Trophoblast cell (in vitro differentiated cells and primary cell): ENCODE results near the gene ZNF516.

Experiments
- DNase-seq, 2 donors: peaks; one replicate each; pipeline ENCODE4 v3.0.0-alpha.2; 2016
- H2AFZ ChIP-seq: 2 replicates; pipeline ENCODE4 v1.6.1; 2013; ENCODE audit warnings: low read length, moderate library complexity, mild to moderate bottlenecking; ENCODE audit not compliant: insufficient read depth, poor library complexity
- H2AK5ac ChIP-seq: 2 replicates; pipeline ENCODE4 v1.6.1; 2013; ENCODE audit warnings: mild to moderate bottlenecking, low read length
- H2BK120ac ChIP-seq: 2 replicates; pipeline ENCODE4 v1.6.1; 2013; ENCODE audit warnings: low read length, mild to moderate bottlenecking, moderate library complexity; ENCODE audit not compliant: insufficient read depth, poor library complexity
- H2BK12ac ChIP-seq: 2 replicates; pipeline ENCODE4 v1.6.1; 2013; ENCODE audit warnings: mild to moderate bottlenecking, low read length, moderate library complexity
- H2BK5ac ChIP-seq: 2 replicates; pipeline ENCODE4 v1.6.1; 2013; ENCODE audit warnings: low read length, low read depth, moderate library complexity, mild to moderate bottlenecking; ENCODE audit not compliant: poor library complexity
- H3K14ac ChIP-seq: 2 replicates; pipeline ENCODE4 v1.6.1; 2013; ENCODE audit warnings: mild to moderate bottlenecking, low read length
- H3K18ac ChIP-seq: 2 replicates; pipeline ENCODE4 v1.6.1; 2013; ENCODE audit warnings: mild to moderate bottlenecking, low read length
- H3K23ac ChIP-seq: 2 replicates; pipeline ENCODE4 v1.6.1; 2013; ENCODE audit warnings: low read length
- H3K27ac ChIP-seq: 2 replicates; pipeline ENCODE4 v1.5.1; 2013; ENCODE audit warnings: low read depth, mild to moderate bottlenecking, inconsistent platforms, low read length, moderate library complexity
- H3K27me3 ChIP-seq: 2 replicates; pipeline ENCODE4 v1.6.1; 2013; ENCODE audit warnings: inconsistent platforms, mild to moderate bottlenecking, low read length, moderate library complexity; ENCODE audit not compliant: insufficient read depth
- H3K36me3 ChIP-seq, 2 experiments: 1 replicate in 1 of 2; 2 replicates in 1 of 2; pipeline ENCODE4 v1.6.1; 2013; ENCODE audit warnings: low read length in 2 of 2, mild to moderate bottlenecking in 2 of 2, moderate library complexity in 1 of 2; ENCODE audit not compliant: insufficient read depth in 2 of 2, control insufficient read depth in 1 of 2
- H3K4ac ChIP-seq: 2 replicates; pipeline ENCODE4 v1.6.1; 2013; ENCODE audit warnings: low read depth, mild to moderate bottlenecking, low read length, moderate library complexity
- H3K4me1 ChIP-seq, 2 experiments: 1 replicate in 1 of 2; 2 replicates in 1 of 2; pipeline ENCODE4 v1.6.1; 2013; ENCODE audit warnings: low read length in 2 of 2, mild to moderate bottlenecking in 2 of 2, moderate library complexity in 1 of 2; ENCODE audit not compliant: insufficient read depth in 2 of 2, control insufficient read depth in 1 of 2
- H3K4me2 ChIP-seq: 2 replicates; pipeline ENCODE4 v1.6.1; 2013; ENCODE audit warnings: inconsistent platforms, mild to moderate bottlenecking, low read length, moderate library complexity
- H3K4me3 ChIP-seq: 2 replicates; pipeline ENCODE4 v1.5.1; 2013; ENCODE audit warnings: mild to moderate bottlenecking, low read depth, low read length, inconsistent platforms
- H3K79me1 ChIP-seq: one replicate; pipeline ENCODE4 v1.6.1; 2013; ENCODE audit warnings: low read length
- H3K79me2 ChIP-seq: 2 replicates; pipeline ENCODE4 v1.6.1; 2013; ENCODE audit warnings: low read length, mild to moderate bottlenecking; ENCODE audit not compliant: control insufficient read depth, insufficient read depth, poor library complexity
- H3K9ac ChIP-seq: 2 replicates; pipeline ENCODE4 v1.6.1; 2013; ENCODE audit warnings: mild to moderate bottlenecking, low read length
- H3K9me3 ChIP-seq: 2 replicates; pipeline ENCODE4 v1.6.1; 2013; ENCODE audit warnings: low read depth, mild to moderate bottlenecking, control low read depth, inconsistent platforms, low read length; ENCODE audit not compliant: insufficient read depth
- H4K12ac ChIP-seq: 2 replicates; pipeline ENCODE4 v1.6.1; 2013; ENCODE audit warnings: low read depth, mild to moderate bottlenecking, low read length, moderate library complexity
- H4K8ac ChIP-seq: 2 replicates; pipeline ENCODE4 v1.6.1; 2013; ENCODE audit warnings: low read depth, mild to moderate bottlenecking, low read length, moderate library complexity
- H4K91ac ChIP-seq: one replicate; pipeline ENCODE4 v1.6.1; 2013; ENCODE audit warnings: low read depth, mild to moderate bottlenecking, low read length, moderate library complexity
- WGBS: extraction: QIAGEN DNeasy Blood & Tissue Kit; methylation state at CpG from one replicate; pipeline ENCODE4 v1.1.7; 2013; ENCODE audit warnings: missing lambda C conversion rate; ENCODE audit not compliant: insufficient read length, insufficient coverage; ENCODE audit errors: extremely low coverage; 5-methylcytosine and 5-hydroxymethylcytosine counted together

The ZNF516 gene

DNA sequence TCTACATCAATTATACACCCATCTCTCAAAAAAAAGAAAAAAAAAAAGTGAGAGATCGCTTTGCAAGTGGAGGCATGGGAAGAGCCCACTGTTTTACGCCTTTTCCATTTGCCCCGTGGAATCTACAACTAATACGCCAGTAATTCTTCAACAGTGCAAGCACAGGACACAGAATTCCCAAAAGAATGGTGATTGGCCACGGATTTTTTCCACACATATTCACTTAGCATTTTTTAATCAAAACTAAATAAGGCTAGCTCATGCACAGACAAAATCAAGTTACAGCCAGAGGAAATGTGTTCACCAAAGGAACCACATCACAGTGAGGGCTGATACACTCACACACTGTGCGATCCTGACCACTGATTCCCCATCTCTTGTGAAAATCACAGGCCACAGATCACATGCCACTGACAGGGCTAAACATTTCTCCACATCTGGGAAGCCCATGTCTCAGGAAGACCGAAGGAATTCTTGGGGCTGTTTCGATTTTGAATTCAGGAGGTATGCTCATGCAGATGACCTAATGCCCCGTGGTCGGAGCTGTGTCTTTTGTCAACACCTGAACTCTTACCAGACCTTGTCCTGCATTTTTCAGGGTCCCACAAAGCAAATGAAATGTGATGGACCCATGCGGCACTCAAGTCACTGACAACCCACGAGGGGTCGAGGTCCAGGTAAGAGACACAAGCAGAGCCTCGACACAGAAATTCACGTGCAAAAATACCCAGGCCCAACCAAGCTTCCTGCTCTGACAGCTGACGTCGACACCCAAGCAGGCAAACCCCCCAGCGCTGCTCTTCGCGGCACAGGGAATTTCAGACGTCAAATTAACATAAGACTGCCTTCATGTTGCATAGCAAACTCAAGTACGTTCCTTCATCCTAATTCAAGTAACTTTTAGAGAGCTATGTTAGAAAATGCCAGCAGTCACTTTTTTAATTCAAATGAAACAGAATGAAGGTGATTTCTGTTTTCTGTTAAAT, 69.6 kb downstream of the ZNF516 start:
- Histone ChIP-seq H2BK120ac (no peak overlapping the region), H4K8ac (no peak overlapping the region), H3K27ac (no peak overlapping the region), H4K12ac (no peak overlapping the region), H2AFZ (no peak overlapping the region), H3K79me2 (no peaks in the 10 kb centered on the region), H3K18ac (no peak overlapping the region), H3K4ac (no peak overlapping the region), H3K14ac (no peak overlapping the region), H2BK5ac (no peak overlapping the region), H3K23ac (no peak overlapping the region), H3K36me3 (no peaks in the 10 kb centered on the region), H3K9ac (no peak overlapping the region), H3K27me3 (no peaks in the 10 kb centered on the region), H2BK12ac (no peak overlapping the region), H4K91ac (no peak overlapping the region), H3K9me3 (no peaks in the 10 kb centered on the region), H3K4me2 (no peak overlapping the region), H3K4me1 (peaks cover 7 to 11% of the 10 kb centered on the region in 2 experiments), H3K4me3 (no peak overlapping the region), H2AK5ac (no peak overlapping the region), H3K79me1 (no peaks in the 10 kb centered on the region)
- DNase-seq, result no peak
- WGBS, result no CpG with 5 or more reads among the region's 22 CpGs

GRCh38 chr18:76422838-76423237, 72.2 kb downstream of the ZNF516 start:
- H2AFZ ChIP-seq, result no peak overlapping the region
- no peak overlapping the region for H3K14ac ChIP-seq
- H3K27me3 ChIP-seq, result no peaks in the 10 kb centered on the region
- no peaks in the 10 kb centered on the region for H3K79me2 ChIP-seq
- no peak overlapping the region for H3K23ac ChIP-seq
- H3K27ac ChIP-seq, result no peak overlapping the region
- H4K8ac ChIP-seq, result no peak overlapping the region
- no peak overlapping the region for H2AK5ac ChIP-seq
- no peaks in the 10 kb centered on the region for H3K79me1 ChIP-seq
- no peak overlapping the region for H3K9ac ChIP-seq
- no peak overlapping the region for H3K4me2 ChIP-seq
- H3K4me1 ChIP-seq, result peaks cover 7 to 11% of the 10 kb centered on the region in 2 experiments
- H3K9me3 ChIP-seq, result no peaks in the 10 kb centered on the region
- no peak overlapping the region for H3K4me3 ChIP-seq
- no peak overlapping the region for H2BK5ac ChIP-seq
- no peak overlapping the region for H4K91ac ChIP-seq
- H3K36me3 ChIP-seq, result no peaks in the 10 kb centered on the region
- H3K4ac ChIP-seq, result no peak overlapping the region
- no peak overlapping the region for H2BK12ac ChIP-seq
- no peak overlapping the region for H4K12ac ChIP-seq
- no CpG with 5 or more reads among the region's 7 CpGs for WGBS
- no peak overlapping the region for H3K18ac ChIP-seq
- no peak overlapping the region for H2BK120ac ChIP-seq
- no peak for DNase-seq

GRCh38 chr18:76422121-76422520, 72.9 kb downstream of the ZNF516 start:
- no peak overlapping the region for H3K27ac ChIP-seq
- no peak overlapping the region for H3K4me3 ChIP-seq
- H4K8ac ChIP-seq, result no peak overlapping the region
- no peak overlapping the region for H3K18ac ChIP-seq
- H3K79me2 ChIP-seq, result no peaks in the 10 kb centered on the region
- no peak overlapping the region for H3K9ac ChIP-seq
- H2AFZ ChIP-seq, result no peak overlapping the region
- no peak overlapping the region for H3K14ac ChIP-seq
- H3K4me2 ChIP-seq, result no peak overlapping the region
- H3K4ac ChIP-seq, result no peak overlapping the region
- peaks cover 7 to 11% of the 10 kb centered on the region in 2 experiments for H3K4me1 ChIP-seq
- no peak overlapping the region for H2BK12ac ChIP-seq
- no peak overlapping the region for H2BK120ac ChIP-seq
- H4K91ac ChIP-seq, result no peak overlapping the region
- H3K79me1 ChIP-seq, result no peaks in the 10 kb centered on the region
- H3K9me3 ChIP-seq, result no peaks in the 10 kb centered on the region
- H4K12ac ChIP-seq, result no peak overlapping the region
- H2AK5ac ChIP-seq, result no peak overlapping the region
- no peak for DNase-seq
- H3K36me3 ChIP-seq, result no peaks in the 10 kb centered on the region
- no peak overlapping the region for H2BK5ac ChIP-seq
- no peaks in the 10 kb centered on the region for H3K27me3 ChIP-seq
- no peak overlapping the region for H3K23ac ChIP-seq
- no CpG with 5 or more reads among the region's 11 CpGs for WGBS

DNA sequence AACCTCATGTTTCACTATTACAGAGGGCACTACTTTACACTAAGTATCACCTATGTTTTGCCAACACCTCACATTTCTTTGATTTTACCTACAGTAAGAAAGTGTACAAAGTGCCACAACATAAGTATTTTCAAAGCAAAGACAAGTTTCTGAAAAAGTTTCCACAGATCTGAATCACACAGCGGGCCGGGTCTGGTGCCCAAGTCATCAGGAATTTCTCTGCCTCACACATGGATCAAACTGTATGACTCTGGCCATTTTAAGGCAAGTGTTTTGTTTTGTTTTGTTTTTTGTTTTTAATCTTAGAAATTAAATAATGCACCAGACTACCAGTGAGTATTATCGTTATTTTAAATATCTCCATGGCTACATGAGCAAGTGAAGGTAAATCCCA, 73.4 kb downstream of the ZNF516 start:
- Histone ChIP-seq H3K36me3 (no peaks in the 10 kb centered on the region), H2BK120ac (no peak overlapping the region), H3K9ac (no peak overlapping the region), H4K8ac (no peak overlapping the region), H4K91ac (no peak overlapping the region), H3K18ac (no peak overlapping the region), H2BK5ac (no peak overlapping the region), H3K14ac (no peak overlapping the region), H2AK5ac (no peak overlapping the region), H2BK12ac (no peak overlapping the region), H4K12ac (no peak overlapping the region), H3K4me1 (peaks cover 7 to 11% of the 10 kb centered on the region in 2 experiments), H3K4me3 (no peak overlapping the region), H3K27ac (no peak overlapping the region), H3K4ac (no peak overlapping the region), H3K79me1 (no peaks in the 10 kb centered on the region), H3K27me3 (no peaks in the 10 kb centered on the region), H3K9me3 (no peaks in the 10 kb centered on the region), H2AFZ (no peak overlapping the region), H3K79me2 (no peaks in the 10 kb centered on the region), H3K23ac (no peak overlapping the region), H3K4me2 (no peak overlapping the region)
- WGBS, result no CpG with 5 or more reads among the region's 3 CpGs
- no peak for DNase-seq
